Measurements from ENCODE around the gene C13orf42. TPM values are rescaled to one million over a fixed set of nuclear protein-coding genes. Genes with fewer than 3 reads are reported as not detected.
A peak's percentile ranks its signal among the peaks of the same experiment; 100 is the strongest.

The C13orf42 gene
- total and polyA plus RNA-seq, 2 donors (not counting 3 experiments of a cell fraction or from before 2014, with no cell fraction given): not detected

DNA sequence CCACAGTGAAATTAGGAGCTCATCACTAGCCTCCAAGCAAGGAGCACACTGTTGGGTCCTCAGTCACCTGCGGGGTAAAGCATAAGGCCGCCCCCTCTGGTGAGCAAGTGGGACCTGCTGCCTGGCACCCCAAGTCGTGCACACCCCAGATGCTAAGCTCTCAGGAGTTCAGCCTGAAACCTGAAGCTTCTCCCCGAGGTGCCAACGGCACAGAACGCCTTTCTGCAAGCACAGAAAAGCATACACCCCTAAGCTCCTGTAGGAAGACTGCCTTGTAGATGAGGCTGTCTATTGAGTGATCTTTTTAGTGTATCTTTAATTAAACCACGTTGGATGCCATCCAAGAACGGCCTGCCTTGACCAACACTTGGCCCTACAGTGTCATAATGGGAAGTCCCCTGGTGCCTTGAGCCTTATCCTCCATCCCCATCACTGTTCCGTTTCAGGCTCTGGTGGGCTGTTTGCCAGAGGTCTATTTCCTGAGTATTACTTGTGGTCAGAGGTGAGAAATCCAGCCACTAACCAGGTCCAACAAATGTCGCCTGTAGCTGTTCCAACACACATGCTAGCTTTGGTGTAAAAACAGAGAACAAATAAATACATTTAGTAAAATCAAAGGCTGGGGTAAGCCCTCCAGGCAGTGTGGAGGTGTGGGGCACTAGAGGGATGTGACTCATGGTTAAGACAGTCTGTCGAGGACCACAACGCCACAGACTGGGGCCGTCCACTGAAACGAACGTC lies 44.8 kb downstream of the C13orf42 start:
- Histone ChIP-seq H3K4me3 (replicated peaks in 1 of 3; ENCODE audit: insufficient read depth in 1 of 3, low read depth in 1 of 3, low read length in 3 of 3) (no peak overlapping the region), H3K36me3 (ENCODE audit: control insufficient read depth in 2 of 2, extremely low read depth in 1 of 2, insufficient read depth in 2 of 2, low read length in 2 of 2) (no peaks in the 10 kb centered on the region), H3K9ac (replicated peaks; ENCODE audit: extremely low read depth, insufficient read depth, low read length) (no peak overlapping the region), H3K27me3 (ENCODE audit: control insufficient read depth in 2 of 2, insufficient read depth in 2 of 2, low read length in 2 of 2) (peaks cover 5 to 17% of the 10 kb centered on the region in 2 experiments), H3K9me3 (replicated peaks; ENCODE audit: control insufficient read depth, insufficient read depth, low read length) (no peaks in the 10 kb centered on the region), H3K9me1 (replicated peaks; ENCODE audit: control insufficient read depth, extremely low read depth, insufficient read depth, low read length) (no peaks in the 10 kb centered on the region), H3K4me1 (ENCODE audit: control insufficient read depth, extremely low read depth, insufficient read depth, low read length) (peaks cover 11% of the 10 kb centered on the region), H2AFZ (ENCODE audit: low read depth, low read length) (peak overlapping the region; percentile 54), H3K79me2 (ENCODE audit: control insufficient read depth, insufficient read depth, low read length) (no peaks in the 10 kb centered on the region), H4K20me1 (replicated peaks; ENCODE audit: control insufficient read depth, extremely low read depth, insufficient read depth, low read length) (no peaks in the 10 kb centered on the region), H3K27ac (ENCODE audit: insufficient read depth, low read depth, low read length) (no peak overlapping the region), H3K4me2 (ENCODE audit: insufficient read depth, low read length) (no peak overlapping the region)
- dilution Hi-C loops (cut with MboI; ENCODE audit: extremely low pct_ligation_motif_present, low sequenced_read_pairs) (no loop called here), intact Hi-C loops (cut with micrococcal nuclease) (loop anchor here (10.0 kb wide), 1 partner anchor 531 kb away; no protein-coding TSS in a partner anchor)
- ChIA-PET CTCF (interaction anchor here (1.3 to 1.5 kb wide), 4 partner anchors 10 to 1130 kb away, joined by 3 to 6 read pairs (median 4); partner anchors contain the start of gene SPRYD7), POLR2A (interaction anchor here (0.6 to 0.9 kb wide), 2 partner anchors 387 to 1598 kb away, joined by 3 read pairs; partner anchors contain the start of gene INTS6)
- no TSS peak for BruUV-seq (replicated peaks)
- DNase-seq (ENCODE audit: low read depth, low spot score) (peak; percentile 57), FAIRE-seq (peak; percentile 73)
- no peak for TF ChIP-seq GATA2 (IDR thresholded peaks at IDR 0.05; ENCODE audit: insufficient read depth, insufficient read length, low read depth, low read length)
- peak; percentile 32 for TF ChIP-seq EZH2 (IDR thresholded peaks at IDR 0.05; ENCODE audit: borderline replicate concordance, low read depth, low read length, severe bottlenecking)
- no peak for TF ChIP-seq JUN (IDR thresholded peaks at IDR 0.05; ENCODE audit: borderline replicate concordance, insufficient read depth, insufficient read length, low read depth)
- TF ChIP-seq, protein P1, sequence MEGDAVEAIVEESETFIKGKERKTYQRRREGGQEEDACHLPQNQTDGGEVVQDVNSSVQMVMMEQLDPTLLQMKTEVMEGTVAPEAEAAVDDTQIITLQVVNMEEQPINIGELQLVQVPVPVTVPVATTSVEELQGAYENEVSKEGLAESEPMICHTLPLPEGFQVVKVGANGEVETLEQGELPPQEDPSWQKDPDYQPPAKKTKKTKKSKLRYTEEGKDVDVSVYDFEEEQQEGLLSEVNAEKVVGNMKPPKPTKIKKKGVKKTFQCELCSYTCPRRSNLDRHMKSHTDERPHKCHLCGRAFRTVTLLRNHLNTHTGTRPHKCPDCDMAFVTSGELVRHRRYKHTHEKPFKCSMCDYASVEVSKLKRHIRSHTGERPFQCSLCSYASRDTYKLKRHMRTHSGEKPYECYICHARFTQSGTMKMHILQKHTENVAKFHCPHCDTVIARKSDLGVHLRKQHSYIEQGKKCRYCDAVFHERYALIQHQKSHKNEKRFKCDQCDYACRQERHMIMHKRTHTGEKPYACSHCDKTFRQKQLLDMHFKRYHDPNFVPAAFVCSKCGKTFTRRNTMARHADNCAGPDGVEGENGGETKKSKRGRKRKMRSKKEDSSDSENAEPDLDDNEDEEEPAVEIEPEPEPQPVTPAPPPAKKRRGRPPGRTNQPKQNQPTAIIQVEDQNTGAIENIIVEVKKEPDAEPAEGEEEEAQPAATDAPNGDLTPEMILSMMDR (IDR thresholded peaks at IDR 0.05; ENCODE audit: extremely low read depth in 1 of 2, insufficient read depth in 1 of 2, low read depth in 1 of 2, low read length in 2 of 2): no peak
